Stomach (tissue), 4 donors: ENCODE measurements around the gene LRRC56.

Experiments
- CTCF ChIP-seq, 7 experiments: fragments of 450-650 bp in 4 of 7; fragments of 200-600 bp in 3 of 7; sonication (generic) in 3 of 7; IDR thresholded peaks; one replicate each; pipeline ENCODE4 v1.5.1; 2016 to 2019; ENCODE audit warnings: antibody characterized with exemption in 7 of 7, control low read depth in 2 of 7, mild to moderate bottlenecking in 1 of 7
- EP300 ChIP-seq: sonication (generic); formaldehyde crosslinking; IDR thresholded peaks from one replicate; pipeline ENCODE4 v1.6.1; 2017; ENCODE audit warnings: antibody characterized with exemption
- POLR2A ChIP-seq, 4 donors: fragments of 450-650 bp; IDR thresholded peaks; one replicate each; pipeline ENCODE4 v1.6.1; 2016; ENCODE audit warnings: antibody characterized with exemption in 4 of 4, control low read depth in 2 of 4, mild to moderate bottlenecking in 1 of 4, moderate library complexity in 1 of 4

- TF ChIP-seq CTCF (IDR thresholded peaks at IDR 0.05) (no peak), EP300 (no peak), POLR2A (IDR thresholded peaks at IDR 0.05) (no peak)
Measured at GRCh38 chr11:488992-489391, 48.3 kb upstream of the LRRC56 start.
